Measurements from ENCODE around the gene PLXNA1.

Gene PLXNA1

DNA sequence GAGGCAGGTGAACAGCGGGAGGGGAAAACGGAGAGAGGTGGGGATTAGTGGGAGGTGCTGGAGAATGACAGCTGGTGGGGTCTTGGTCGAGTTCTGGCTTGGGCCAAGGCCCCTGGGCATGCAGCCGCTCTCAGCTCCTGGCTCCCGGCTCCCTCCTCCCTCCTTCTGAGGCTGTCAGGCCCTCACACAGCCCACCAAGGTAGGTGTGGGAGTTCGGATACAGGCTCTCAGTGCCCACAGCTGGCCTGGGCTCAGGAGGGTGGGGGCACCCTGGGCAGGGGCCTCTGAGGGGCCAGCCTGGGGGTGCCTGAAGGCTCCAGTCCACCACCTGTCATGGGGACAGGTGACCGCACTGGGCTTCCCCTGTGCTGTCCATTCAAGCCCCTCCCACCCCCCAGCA, 39.9 kb downstream of the PLXNA1 start:
- FAIRE-seq, result no peak

GRCh38 chr3:127025456-127025855, 42.5 kb downstream of the PLXNA1 start:
- FAIRE-seq, result no peak

DNA sequence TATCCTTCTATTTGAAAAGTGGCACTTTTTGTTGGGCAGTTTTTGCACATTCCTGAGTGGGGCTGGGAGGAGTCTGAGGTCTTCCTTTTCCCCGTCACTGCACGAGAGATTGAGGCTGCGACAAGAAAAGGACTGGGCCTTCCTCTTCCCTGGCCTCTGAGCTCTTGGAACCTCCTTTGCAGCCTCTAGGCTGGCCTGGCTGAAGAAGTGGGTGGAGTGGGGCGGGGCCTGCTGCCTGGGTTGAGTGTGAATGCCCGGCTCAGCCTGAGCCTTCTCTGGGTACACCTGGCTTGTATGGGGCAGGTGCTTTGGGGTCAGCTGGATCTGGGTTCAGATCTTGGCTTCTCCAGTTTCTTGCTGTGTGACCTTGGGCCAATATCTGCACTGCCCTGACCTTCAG, 43.1 kb downstream of the PLXNA1 start:
- no peak for FAIRE-seq

- FAIRE-seq, result no peak
Measured at GRCh38 chr3:127026661-127027060, 43.7 kb downstream of the PLXNA1 start.

- FAIRE-seq, result no peak
Measured at GRCh38 chr3:127027061-127027735, 44.3 kb downstream of the PLXNA1 start.

DNA sequence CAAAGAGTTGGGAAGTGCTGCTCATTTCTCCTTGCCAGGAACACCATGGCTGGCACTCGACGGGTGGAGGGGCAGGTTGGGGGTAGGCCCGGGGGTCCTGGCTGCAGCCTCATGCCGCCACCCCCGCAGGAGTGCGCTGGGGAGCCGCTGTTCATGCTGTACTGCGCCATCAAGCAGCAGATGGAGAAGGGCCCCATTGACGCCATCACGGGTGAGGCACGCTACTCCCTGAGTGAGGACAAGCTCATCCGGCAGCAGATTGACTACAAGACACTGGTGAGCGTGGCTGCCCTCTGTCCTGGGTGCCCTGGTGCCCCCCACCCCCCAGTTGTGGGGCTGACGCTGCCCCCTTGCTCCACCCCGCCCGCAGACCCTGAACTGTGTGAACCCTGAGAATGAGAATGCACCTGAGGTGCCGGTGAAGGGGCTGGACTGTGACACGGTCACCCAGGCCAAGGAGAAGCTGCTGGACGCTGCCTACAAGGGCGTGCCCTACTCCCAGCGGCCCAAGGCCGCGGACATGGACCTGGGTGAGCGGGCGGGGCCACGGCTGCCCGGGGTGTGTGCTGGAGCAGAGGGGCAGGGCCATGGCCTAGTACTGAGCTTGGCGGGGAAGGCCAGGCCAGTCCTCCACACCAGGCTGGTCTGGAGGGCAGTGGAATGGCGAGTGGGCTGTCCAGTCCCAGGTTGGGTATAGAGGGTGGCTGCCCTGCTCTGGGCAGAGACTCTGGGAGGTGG, 45.1 kb downstream of the PLXNA1 start:
- no peak for FAIRE-seq

GRCh38 chr3:127028781-127029657, 46.1 kb downstream of the PLXNA1 start:
- no peak for FAIRE-seq

- no peak for FAIRE-seq
Measured at GRCh38 chr3:127029658-127030507, 47.0 kb downstream of the PLXNA1 start.

DNA sequence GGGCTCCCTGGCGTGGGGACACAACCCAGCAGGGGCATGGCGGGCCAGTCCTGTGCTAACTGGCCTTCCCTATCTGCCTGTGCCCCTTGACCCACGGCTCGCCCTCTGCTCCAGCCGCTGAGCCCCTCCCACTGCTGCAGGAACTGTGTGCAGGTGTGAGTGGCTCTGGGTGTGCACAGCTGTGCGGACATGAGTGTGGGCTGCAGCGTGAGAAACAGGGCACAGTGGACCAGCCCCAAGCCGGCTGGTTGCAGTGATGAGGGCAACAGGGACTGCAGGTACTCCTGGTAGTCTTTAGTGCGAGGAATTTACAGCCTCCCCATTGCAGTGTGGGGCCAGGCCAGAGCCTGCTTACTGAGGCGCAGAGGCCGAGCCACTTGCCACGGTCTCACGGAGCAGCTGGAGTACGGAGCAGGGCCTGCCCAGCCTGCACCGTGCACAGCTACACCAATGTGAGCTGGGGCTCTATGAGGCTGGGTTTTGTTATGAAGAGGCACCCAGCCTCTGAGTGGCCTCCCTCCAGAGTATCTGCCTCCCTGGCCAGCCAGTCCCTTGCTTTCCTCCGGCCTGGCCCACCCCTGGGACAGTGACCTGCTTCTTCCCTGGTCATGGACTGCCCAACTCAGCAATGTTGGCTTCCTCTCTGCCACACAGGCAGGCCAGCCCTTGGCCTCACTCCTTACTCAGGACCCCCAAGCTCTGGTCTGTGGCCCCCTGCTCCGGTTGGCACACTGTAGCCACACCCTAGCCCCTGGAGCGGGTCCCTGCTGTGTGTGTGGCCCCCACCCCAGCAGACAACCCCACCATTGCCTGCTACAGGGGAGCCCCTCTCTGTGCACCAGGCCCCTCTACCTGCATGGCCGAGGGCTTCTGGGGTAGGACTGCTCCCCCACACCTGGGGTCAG, 47.8 kb downstream of the PLXNA1 start:
- no peak for FAIRE-seq

GRCh38 chr3:127031413-127031810, 48.5 kb downstream of the PLXNA1 start:
- FAIRE-seq, result no peak

DNA sequence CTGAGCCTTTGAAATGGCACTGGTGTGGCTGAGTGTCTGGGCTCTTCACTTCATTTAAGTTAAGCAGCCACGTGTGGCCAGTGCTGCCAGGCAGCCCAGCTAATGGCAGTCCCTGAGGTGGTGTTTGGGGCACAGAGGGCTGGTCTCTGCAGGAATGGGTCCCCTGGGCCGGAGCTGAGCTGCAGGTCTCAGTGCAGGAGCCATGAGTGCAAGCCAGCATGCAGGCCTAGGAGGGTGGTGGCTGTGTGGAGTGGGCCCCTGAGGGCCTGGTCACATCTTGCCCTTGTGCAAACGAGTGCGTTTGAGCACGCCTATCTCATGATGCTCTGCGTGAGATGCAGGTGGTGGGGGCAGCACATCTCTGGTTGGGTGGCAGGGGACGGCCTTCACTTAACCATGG, 48.9 kb downstream of the PLXNA1 start:
- FAIRE-seq, result no peak

DNA sequence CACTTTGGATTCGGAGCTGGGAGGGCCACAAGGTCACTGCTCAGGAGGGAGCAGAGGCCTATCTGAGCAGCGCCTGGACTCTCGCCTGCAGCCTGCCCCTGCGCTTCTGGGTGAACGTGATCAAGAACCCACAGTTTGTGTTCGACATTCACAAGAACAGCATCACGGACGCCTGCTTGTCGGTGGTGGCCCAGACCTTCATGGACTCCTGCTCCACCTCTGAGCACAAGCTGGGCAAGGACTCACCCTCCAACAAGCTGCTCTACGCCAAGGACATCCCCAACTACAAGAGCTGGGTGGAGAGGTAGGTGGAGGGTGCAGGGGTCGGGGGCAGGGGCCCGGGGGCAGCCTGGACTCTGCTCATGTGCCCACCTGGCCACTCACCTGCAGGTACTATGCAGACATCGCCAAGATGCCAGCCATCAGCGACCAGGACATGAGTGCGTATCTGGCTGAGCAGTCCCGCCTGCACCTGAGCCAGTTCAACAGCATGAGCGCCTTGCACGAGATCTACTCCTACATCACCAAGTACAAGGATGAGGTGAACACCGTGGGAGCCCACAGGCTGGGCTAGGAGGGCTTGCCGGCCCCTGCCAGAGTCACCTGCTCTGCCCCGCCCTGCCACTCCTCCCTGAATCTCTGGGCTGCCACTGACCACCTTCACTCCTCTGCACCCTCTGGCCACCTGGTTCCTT, 49.5 kb downstream of the PLXNA1 start:
- no peak for FAIRE-seq
